ENCODE measurements around the gene DNALI1.

DNALI1 gene

DNA sequence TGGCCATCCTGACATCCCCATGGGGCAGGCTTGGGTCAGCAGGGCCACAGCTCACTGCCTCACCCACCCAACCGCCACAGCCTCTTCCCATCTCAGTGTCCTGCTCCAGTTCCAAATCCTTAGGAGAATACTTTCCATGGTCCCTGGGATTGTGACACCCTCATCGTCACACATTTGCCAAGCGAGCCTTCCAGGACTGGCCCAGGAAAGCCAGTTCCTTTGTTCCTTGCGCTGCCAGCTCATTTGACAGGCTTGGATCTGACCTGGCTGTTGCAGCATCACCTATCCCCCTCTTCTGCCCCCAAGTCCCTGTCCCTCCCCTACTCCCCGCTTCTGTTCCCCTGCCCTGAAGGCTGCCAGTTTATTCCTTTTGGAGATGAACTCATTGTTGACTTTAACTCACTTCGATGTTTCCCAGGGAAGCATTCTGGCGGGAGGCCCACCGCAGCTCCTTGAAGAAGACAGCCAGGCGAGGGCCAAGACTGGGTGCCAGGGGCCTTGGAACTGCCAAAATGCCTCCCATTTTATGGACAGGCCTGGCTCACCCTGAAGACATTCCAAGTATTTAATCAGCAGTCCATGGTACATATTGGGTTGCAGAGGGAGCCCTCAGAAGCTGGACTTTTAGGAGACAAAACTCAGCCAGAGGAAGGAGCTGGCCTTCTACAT is 49.2 kb downstream of the DNALI1 start (continued):
- TF ChIP-seq, protein P1, sequence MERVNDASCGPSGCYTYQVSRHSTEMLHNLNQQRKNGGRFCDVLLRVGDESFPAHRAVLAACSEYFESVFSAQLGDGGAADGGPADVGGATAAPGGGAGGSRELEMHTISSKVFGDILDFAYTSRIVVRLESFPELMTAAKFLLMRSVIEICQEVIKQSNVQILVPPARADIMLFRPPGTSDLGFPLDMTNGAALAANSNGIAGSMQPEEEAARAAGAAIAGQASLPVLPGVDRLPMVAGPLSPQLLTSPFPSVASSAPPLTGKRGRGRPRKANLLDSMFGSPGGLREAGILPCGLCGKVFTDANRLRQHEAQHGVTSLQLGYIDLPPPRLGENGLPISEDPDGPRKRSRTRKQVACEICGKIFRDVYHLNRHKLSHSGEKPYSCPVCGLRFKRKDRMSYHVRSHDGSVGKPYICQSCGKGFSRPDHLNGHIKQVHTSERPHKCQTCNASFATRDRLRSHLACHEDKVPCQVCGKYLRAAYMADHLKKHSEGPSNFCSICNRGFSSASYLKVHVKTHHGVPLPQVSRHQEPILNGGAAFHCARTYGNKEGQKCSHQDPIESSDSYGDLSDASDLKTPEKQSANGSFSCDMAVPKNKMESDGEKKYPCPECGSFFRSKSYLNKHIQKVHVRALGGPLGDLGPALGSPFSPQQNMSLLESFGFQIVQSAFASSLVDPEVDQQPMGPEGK (CRISPR knock-in tag; IDR thresholded peaks at IDR 0.05; ENCODE audit: borderline replicate concordance) = no peak
- no peak for TF ChIP-seq ESRRG (CRISPR knock-in tag; IDR thresholded peaks at IDR 0.05)

DNA sequence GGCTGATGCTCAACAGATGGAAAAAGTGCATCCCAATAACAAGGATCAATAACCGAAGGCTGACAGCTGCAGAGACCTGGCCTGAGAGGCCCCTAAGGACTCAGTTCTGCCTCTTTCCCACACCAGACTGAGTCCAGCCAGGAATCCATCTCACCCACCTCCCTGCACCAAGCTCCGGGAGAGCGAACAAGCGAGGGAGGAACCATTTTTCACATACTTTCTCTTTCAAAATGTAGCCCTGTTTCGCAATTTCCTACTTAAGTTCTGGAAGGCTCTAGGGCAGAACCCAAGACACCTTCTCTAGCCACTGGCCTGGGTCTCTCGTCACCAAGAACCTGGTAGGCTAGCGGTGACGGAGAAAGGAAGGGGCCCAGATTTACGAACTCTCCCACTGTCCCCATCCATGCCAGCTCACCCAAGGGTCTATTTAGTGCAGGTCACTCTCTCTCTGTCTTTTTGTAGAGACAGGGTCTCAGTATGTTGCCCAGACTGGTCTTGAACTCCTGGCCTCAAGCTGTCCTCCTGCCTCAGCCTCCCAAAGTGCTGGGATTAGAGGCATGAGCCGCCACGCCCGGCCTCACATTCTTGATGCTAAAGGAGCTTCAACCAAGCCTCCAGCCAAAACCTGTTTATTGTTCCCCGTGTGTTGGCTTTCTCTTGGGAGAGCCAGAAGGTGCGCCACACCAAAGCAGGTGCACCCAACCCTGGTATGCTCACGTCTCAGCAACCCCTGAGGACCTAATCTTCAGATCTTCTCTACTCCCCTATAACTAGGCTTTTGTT is 49.9 kb downstream of the DNALI1 start:
- no peak for ATAC-seq
- TF ChIP-seq OSR1 (CRISPR knock-in tag; IDR thresholded peaks at IDR 0.05) = no peak
- no peak for TF ChIP-seq SNAI2 (CRISPR knock-in tag; IDR thresholded peaks at IDR 0.05)

DNA sequence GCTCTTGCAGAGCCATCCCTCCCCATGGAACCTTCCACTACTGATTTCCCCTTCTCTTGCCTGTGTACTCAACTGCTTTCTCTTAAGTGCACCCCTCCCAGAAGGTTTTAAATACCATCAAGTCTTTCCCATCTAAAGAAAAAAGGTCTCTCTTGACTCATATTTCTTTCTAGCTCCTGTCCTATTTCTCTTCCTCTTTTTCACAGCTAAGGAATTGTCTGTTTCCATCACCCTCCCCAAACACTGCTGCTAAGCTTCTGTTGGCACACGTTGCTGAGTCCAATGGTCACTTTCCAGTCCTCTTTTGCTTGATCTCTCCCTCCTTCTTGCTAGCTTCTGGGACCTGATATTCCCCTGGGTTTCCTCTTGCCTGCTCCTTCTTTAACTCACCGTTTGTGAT is 52.3 kb downstream of the DNALI1 start:
- no peak for ATAC-seq

DNA sequence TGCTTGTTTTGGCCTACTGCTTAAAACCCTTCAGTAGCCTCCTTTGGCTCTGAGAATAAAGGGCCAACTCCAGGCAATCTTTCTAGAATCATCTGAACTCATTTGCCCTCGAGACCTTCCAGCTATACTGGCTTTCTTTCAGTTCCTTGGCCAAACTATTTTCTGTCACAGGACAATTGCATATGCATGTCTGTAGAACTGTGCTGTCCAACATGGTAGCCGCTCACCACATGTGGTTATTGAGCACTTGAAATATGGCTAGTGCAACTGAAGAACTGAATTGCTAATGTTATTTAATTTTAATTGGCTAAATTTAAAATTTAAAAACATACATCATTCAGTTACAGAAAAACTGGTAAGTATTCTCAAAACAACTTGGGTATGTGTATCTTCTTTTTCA is 53.3 kb downstream of the DNALI1 start:
- ATAC-seq = no peak
- TF ChIP-seq, protein P2, sequence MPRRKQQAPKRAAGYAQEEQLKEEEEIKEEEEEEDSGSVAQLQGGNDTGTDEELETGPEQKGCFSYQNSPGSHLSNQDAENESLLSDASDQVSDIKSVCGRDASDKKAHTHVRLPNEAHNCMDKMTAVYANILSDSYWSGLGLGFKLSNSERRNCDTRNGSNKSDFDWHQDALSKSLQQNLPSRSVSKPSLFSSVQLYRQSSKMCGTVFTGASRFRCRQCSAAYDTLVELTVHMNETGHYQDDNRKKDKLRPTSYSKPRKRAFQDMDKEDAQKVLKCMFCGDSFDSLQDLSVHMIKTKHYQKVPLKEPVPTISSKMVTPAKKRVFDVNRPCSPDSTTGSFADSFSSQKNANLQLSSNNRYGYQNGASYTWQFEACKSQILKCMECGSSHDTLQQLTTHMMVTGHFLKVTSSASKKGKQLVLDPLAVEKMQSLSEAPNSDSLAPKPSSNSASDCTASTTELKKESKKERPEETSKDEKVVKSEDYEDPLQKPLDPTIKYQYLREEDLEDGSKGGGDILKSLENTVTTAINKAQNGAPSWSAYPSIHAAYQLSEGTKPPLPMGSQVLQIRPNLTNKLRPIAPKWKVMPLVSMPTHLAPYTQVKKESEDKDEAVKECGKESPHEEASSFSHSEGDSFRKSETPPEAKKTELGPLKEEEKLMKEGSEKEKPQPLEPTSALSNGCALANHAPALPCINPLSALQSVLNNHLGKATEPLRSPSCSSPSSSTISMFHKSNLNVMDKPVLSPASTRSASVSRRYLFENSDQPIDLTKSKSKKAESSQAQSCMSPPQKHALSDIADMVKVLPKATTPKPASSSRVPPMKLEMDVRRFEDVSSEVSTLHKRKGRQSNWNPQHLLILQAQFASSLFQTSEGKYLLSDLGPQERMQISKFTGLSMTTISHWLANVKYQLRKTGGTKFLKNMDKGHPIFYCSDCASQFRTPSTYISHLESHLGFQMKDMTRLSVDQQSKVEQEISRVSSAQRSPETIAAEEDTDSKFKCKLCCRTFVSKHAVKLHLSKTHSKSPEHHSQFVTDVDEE (CRISPR knock-in tag; IDR thresholded peaks at IDR 0.05) = no peak
- TF ChIP-seq ZFP3 (CRISPR knock-in tag; IDR thresholded peaks at IDR 0.05) = no peak
- TF ChIP-seq ISL1 (CRISPR knock-in tag; IDR thresholded peaks at IDR 0.05) = no peak
- no peak for TF ChIP-seq CSDC2 (CRISPR knock-in tag; IDR thresholded peaks at IDR 0.05)
- no peak for TF ChIP-seq ZNF8 (CRISPR knock-in tag; IDR thresholded peaks at IDR 0.05)
- TF ChIP-seq PPARA (CRISPR knock-in tag; IDR thresholded peaks at IDR 0.05; ENCODE audit: borderline replicate concordance) = no peak
- TF ChIP-seq, protein P3, sequence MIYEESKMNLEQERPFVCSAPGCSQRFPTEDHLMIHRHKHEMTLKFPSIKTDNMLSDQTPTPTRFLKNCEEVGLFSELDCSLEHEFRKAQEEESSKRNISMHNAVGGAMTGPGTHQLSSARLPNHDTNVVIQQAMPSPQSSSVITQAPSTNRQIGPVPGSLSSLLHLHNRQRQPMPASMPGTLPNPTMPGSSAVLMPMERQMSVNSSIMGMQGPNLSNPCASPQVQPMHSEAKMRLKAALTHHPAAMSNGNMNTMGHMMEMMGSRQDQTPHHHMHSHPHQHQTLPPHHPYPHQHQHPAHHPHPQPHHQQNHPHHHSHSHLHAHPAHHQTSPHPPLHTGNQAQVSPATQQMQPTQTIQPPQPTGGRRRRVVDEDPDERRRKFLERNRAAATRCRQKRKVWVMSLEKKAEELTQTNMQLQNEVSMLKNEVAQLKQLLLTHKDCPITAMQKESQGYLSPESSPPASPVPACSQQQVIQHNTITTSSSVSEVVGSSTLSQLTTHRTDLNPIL (CRISPR knock-in tag; IDR thresholded peaks at IDR 0.05; ENCODE audit: low read depth) = no peak
- TF ChIP-seq ZNF70 (CRISPR knock-in tag; IDR thresholded peaks at IDR 0.05) = no peak
- TF ChIP-seq, protein P1 (CRISPR knock-in tag; IDR thresholded peaks at IDR 0.05; ENCODE audit: borderline replicate concordance) = no peak
- no peak for TF ChIP-seq ESRRG (CRISPR knock-in tag; IDR thresholded peaks at IDR 0.05)
- no peak for TF ChIP-seq GLIS3 (CRISPR knock-in tag; IDR thresholded peaks at IDR 0.05)
- no peak for TF ChIP-seq OSR1 (CRISPR knock-in tag; IDR thresholded peaks at IDR 0.05)
- no peak for TF ChIP-seq RARB (CRISPR knock-in tag; IDR thresholded peaks at IDR 0.05)

More for the DNA sequence above, 52.3 kb downstream of the DNALI1 start:
- TF ChIP-seq SNAI2 (CRISPR knock-in tag; IDR thresholded peaks at IDR 0.05) (no peak), ZFP30 (CRISPR knock-in tag; IDR thresholded peaks at IDR 0.05) (no peak), ESRRG (CRISPR knock-in tag; IDR thresholded peaks at IDR 0.05) (no peak), RARB (CRISPR knock-in tag; IDR thresholded peaks at IDR 0.05) (no peak), ISL1 (CRISPR knock-in tag; IDR thresholded peaks at IDR 0.05) (no peak), BACH2 (CRISPR knock-in tag; IDR thresholded peaks at IDR 0.05; ENCODE audit: borderline replicate concordance) (no peak)

DNA sequence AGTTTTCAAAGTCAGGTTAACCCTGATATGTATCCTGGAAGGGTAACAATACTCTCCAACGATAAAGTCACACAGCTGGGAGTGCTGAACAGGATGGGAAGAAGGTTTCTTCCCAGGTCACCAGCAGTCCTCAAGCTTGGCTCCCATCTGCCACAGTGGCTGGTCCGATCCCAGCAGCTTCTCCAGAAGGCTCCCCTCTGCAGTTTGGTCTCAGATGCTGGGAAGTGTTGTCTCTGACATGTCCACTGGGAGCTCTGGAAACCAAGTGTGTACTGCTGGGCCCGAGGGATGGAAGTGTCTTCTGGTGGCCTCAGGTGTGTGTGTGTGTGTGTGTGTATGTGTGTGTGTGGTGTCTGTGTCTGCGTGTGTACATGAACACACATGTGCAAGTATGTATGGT is 55.4 kb downstream of the DNALI1 start:
- ATAC-seq = peak; percentile 21; the same call in 1 of the 3 replicates
- TF ChIP-seq, protein P1 (CRISPR knock-in tag; IDR thresholded peaks at IDR 0.05; ENCODE audit: borderline replicate concordance) = no peak
- TF ChIP-seq ZFP3 (CRISPR knock-in tag; IDR thresholded peaks at IDR 0.05) (no peak), SNAI2 (CRISPR knock-in tag; IDR thresholded peaks at IDR 0.05) (no peak), TCF4 (CRISPR knock-in tag; IDR thresholded peaks at IDR 0.05; ENCODE audit: borderline replicate concordance) (no peak), ESRRG (CRISPR knock-in tag; IDR thresholded peaks at IDR 0.05) (no peak)
- TF ChIP-seq, protein P2 (CRISPR knock-in tag; IDR thresholded peaks at IDR 0.05) = no peak

Measured in SK-N-SH treated with all-trans-retinoic acid at 6 μM for 48 hours (cell line).